Measurements from ENCODE around the gene CX3CR1. TPM values are rescaled to one million over a fixed set of nuclear protein-coding genes. Genes with fewer than 3 reads are reported as not detected.
A peak's percentile ranks its signal among the peaks of the same experiment; 100 is the strongest.
"Not testable (repeated sequence)": the region's sequence is repeated elsewhere in the genome, so short reads cannot be mapped to it uniquely, and the experiment has no call there.

Gene CX3CR1, protein sequence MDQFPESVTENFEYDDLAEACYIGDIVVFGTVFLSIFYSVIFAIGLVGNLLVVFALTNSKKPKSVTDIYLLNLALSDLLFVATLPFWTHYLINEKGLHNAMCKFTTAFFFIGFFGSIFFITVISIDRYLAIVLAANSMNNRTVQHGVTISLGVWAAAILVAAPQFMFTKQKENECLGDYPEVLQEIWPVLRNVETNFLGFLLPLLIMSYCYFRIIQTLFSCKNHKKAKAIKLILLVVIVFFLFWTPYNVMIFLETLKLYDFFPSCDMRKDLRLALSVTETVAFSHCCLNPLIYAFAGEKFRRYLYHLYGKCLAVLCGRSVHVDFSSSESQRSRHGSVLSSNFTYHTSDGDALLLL
- total RNA-seq: 3.1 TPM

DNA sequence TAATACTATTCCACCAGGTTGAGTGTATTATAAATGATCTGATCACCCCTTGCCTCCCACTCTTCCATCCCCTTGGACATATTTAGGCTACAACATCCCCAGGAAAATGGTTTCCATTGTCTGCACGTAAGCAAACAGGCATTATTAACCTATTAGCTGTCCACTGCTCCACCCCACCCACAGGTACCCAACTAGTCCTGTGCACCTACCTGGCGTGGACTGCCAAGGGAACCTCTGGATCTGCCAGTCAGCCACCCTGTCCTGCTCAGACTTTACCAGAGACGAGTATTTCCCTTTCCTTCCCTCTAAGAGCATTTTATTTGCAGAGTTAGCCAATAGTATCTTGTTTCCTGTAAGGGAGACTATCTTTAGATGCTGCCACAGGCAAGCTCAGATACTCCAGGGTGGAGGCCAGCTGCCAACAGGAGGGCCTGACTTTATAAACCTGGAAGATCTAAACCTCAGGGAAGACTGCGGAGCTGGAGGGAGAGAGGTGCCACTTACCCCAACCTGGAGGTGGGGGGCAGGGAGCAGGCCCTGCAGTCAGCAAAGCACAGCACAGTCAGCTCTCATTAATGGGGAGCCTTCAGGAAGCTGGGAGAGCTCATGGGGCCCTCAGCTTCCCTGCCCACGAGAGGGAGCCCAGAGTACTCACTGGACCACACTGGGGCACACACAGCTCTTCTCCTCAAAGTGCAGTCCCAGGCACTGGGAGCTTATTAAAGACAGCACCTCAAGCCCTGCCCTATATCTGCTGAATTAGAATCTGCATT, at the start of gene CX3CR1:
Gene CX3CR1, minus strand, starts transcription at position 292 of the 773 bp plus-strand sequence. CDS start 13,527 bp downstream, outside the sequence.
- Histone ChIP-seq H3K27me3 (ENCODE audit: control insufficient read depth in 3 of 3, insufficient read depth in 3 of 3, low read length in 3 of 3) (no peaks in the 10 kb centered on the region), H3K9ac (ENCODE audit: low read depth in 1 of 3, low read length in 3 of 3) (peak within 1 kb of the TSS; percentile 66 to 88 (median 73)), H3K4me3 (ENCODE audit: low read length in 3 of 3) (peak within 1 kb of the TSS; percentile 67 to 75 (median 73)), H3K36me3 (ENCODE audit: control insufficient read depth in 3 of 3, insufficient read depth in 3 of 3, low read length in 3 of 3) (no peaks in the 10 kb centered on the region), H3K9me3 (ENCODE audit: control insufficient read depth in 3 of 3, low read length in 3 of 3) (no peaks in the 10 kb centered on the region), H3K27ac (ENCODE audit: low read depth, low read length) (peak within 1 kb of the TSS; percentile 76), H3K4me1 (ENCODE audit: control insufficient read depth in 3 of 3, insufficient read depth in 3 of 3, low read length in 3 of 3) (peaks cover 13 to 45% (median 24%) of the 10 kb centered on the region in 3 donors)

DNA sequence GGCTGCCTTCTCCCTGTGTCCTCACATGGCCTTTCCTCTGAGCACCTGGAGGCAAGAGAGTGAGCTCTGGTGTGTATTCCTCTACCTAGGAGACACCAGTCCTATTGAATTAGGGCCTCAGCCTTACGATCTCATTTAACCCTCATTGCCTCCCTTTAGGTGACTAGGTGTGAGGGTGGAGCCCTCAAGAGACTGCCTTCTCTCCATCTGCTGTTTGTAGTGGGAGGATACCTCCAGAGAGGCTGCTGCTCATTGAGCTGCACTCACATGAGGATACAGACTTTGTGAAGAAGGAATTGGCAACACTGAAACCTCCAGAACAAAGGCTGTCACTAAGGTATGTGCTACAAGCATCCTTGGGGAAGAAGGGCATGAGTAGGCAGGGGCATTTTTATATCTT, 49.7 kb upstream of the CX3CR1 start, which contains the start of gene CCR8:
Gene CCR8, plus strand, starts transcription at position 217 of the 400 bp plus-strand sequence. CDS start 2,623 bp downstream, outside the sequence.
- Histone ChIP-seq H3K27ac (ENCODE audit: low read depth, low read length) (no peak within 1 kb of the TSS), H3K4me1 (ENCODE audit: control insufficient read depth in 3 of 3, insufficient read depth in 3 of 3, low read length in 3 of 3) (no peaks in the 10 kb centered on the region), H3K9me3 (ENCODE audit: control insufficient read depth in 3 of 3, low read length in 3 of 3) (no peaks in the 10 kb centered on the region), H3K9ac (ENCODE audit: low read depth in 1 of 3, low read length in 3 of 3) (no peak within 1 kb of the TSS), H3K27me3 (ENCODE audit: control insufficient read depth in 3 of 3, insufficient read depth in 3 of 3, low read length in 3 of 3) (no peaks in the 10 kb centered on the region), H3K4me3 (ENCODE audit: low read length in 3 of 3) (no peak within 1 kb of the TSS), H3K36me3 (ENCODE audit: control insufficient read depth in 3 of 3, insufficient read depth in 3 of 3, low read length in 3 of 3) (no peaks in the 10 kb centered on the region)

DNA sequence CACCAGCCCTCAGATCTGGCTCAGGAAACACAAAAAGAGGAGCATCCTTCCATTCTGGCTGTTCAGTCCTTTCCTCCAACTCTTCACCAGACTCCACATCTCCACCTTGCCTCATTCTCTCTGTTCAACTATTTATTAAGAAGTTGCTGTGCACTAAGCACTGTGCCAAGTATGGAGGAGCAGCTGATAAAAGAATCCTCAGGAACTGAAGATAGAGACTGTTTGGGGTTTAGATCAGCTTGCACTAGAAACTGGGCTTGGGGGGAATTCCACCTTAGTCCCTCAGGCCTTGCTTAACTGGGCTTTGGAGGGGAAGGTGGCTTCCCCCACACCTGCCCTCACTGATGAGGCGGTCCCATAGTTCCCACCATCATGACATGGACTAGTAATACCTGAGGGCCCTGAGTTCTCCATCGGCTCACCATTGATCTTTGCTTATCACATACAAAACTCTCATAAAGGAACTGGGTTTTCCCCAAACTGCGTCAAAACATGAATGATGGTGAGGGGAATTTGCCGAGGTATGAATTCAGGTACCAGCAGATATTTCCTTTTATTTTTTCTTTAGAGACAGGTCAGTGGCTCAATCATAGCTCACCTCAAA, 48.0 kb upstream of the CX3CR1 start:
- H3K4me3 ChIP-seq (ENCODE audit: low read length in 3 of 3): no peak overlapping the region
- H3K27ac ChIP-seq (ENCODE audit: low read depth, low read length): no peak overlapping the region
- no peaks in the 10 kb centered on the region for H3K4me1 ChIP-seq (ENCODE audit: control insufficient read depth in 3 of 3, insufficient read depth in 3 of 3, low read length in 3 of 3)
- no peaks in the 10 kb centered on the region for H3K9me3 ChIP-seq (ENCODE audit: control insufficient read depth in 3 of 3, low read length in 3 of 3)
- no peak overlapping the region for H3K9ac ChIP-seq (ENCODE audit: low read depth in 1 of 3, low read length in 3 of 3)
- H3K27me3 ChIP-seq (ENCODE audit: control insufficient read depth in 3 of 3, insufficient read depth in 3 of 3, low read length in 3 of 3): no peaks in the 10 kb centered on the region
- no peaks in the 10 kb centered on the region for H3K36me3 ChIP-seq (ENCODE audit: control insufficient read depth in 3 of 3, insufficient read depth in 3 of 3, low read length in 3 of 3)

DNA sequence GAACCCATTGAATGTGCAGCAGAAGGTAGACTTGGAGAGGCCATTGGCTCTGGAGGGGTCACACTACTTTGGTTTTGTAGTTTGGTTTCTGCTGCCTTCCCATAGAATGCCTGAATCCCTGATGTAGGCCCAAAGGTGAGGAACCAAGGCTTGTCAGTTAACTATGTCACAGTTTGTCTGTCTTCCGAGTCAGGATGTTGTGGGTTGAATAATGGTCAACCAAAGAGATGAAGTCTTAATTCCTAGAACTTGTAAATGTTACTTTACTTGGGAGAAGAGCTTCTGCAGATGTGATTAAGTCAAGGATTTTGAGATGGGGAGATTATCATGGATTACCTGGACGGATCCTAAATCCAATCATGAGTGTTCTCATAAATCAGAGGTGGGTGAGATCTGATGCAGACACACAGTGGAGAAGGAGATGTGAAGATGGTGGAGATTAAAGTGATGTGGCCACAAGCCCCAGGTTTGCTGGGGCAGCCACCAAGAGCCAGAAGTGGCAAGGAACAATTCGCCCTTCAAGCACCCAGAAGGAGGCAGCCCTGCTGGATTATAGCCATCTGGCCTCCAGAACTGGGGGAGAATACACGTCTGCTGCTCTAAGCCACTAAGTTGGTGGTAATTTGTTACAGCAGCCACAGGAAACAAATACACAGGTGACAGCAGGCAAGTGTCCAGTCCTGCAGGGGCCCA, 47.4 kb upstream of the CX3CR1 start:
- no peaks in the 10 kb centered on the region for H3K27me3 ChIP-seq (ENCODE audit: control insufficient read depth in 3 of 3, insufficient read depth in 3 of 3, low read length in 3 of 3)
- H3K27ac ChIP-seq (ENCODE audit: low read depth, low read length): no peak overlapping the region
- no peaks in the 10 kb centered on the region for H3K36me3 ChIP-seq (ENCODE audit: control insufficient read depth in 3 of 3, insufficient read depth in 3 of 3, low read length in 3 of 3)
- H3K4me1 ChIP-seq (ENCODE audit: control insufficient read depth in 3 of 3, insufficient read depth in 3 of 3, low read length in 3 of 3): no peaks in the 10 kb centered on the region
- no peak overlapping the region for H3K4me3 ChIP-seq (ENCODE audit: low read length in 3 of 3)
- no peaks in the 10 kb centered on the region for H3K9me3 ChIP-seq (ENCODE audit: control insufficient read depth in 3 of 3, low read length in 3 of 3)
- no peak overlapping the region for H3K9ac ChIP-seq (ENCODE audit: low read depth in 1 of 3, low read length in 3 of 3)

DNA sequence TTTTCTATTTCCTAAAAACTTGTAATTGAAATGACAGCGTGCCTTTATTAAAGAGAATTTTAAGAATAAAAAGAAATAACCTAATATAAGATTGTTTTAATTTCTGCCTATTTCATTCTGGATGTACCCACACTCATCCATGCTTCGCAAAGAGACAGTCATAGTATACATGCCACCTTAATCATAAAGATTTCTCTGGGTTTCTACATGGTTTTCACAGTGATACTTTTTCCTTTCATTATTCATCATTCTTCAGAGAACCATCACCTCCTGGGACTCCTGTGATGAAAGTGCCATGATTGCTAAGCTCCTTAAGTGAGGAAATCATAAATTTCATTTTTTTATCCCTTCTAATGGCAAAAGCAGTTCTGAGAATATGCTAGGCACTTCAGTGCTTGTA, 45.4 kb upstream of the CX3CR1 start:
- Histone ChIP-seq H3K27ac (ENCODE audit: low read depth, low read length) (no peak overlapping the region), H3K27me3 (ENCODE audit: control insufficient read depth in 3 of 3, insufficient read depth in 3 of 3, low read length in 3 of 3) (no peaks in the 10 kb centered on the region), H3K36me3 (ENCODE audit: control insufficient read depth in 3 of 3, insufficient read depth in 3 of 3, low read length in 3 of 3) (no peaks in the 10 kb centered on the region), H3K9ac (ENCODE audit: low read depth in 1 of 3, low read length in 3 of 3) (no peak overlapping the region), H3K4me1 (ENCODE audit: control insufficient read depth in 3 of 3, insufficient read depth in 3 of 3, low read length in 3 of 3) (no peaks in the 10 kb centered on the region), H3K4me3 (ENCODE audit: low read length in 3 of 3) (no peak overlapping the region), H3K9me3 (ENCODE audit: control insufficient read depth in 3 of 3, low read length in 3 of 3) (no peaks in the 10 kb centered on the region)

DNA sequence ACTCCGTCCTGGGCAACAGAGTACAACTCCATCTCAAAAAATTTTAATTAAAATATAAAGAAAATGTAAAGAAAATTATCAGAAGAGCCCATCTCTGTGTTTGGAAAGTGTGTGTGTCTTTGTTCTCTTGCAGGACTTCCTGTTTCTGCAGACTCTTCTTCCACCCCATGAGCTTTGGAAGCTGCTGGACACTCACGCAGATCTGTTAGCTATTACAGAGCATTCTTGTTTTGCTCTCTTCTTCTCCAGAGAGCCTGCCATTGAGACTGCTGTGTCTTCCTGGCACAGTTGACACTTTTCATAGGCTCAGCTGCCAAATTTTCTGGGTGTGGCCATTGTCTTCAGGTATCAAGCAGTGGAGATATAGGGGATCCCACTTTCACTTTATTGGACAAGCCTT, 43.7 kb upstream of the CX3CR1 start:
- Histone ChIP-seq H3K4me1 (ENCODE audit: control insufficient read depth in 3 of 3, insufficient read depth in 3 of 3, low read length in 3 of 3) (no peaks in the 10 kb centered on the region), H3K27me3 (ENCODE audit: control insufficient read depth in 3 of 3, insufficient read depth in 3 of 3, low read length in 3 of 3) (no peaks in the 10 kb centered on the region), H3K4me3 (ENCODE audit: low read length in 3 of 3) (no peak overlapping the region), H3K9ac (ENCODE audit: low read depth in 1 of 3, low read length in 3 of 3) (no peak overlapping the region), H3K9me3 (ENCODE audit: control insufficient read depth in 3 of 3, low read length in 3 of 3) (no peaks in the 10 kb centered on the region), H3K27ac (ENCODE audit: low read depth, low read length) (no peak overlapping the region), H3K36me3 (ENCODE audit: control insufficient read depth in 3 of 3, insufficient read depth in 3 of 3, low read length in 3 of 3) (no peaks in the 10 kb centered on the region)

DNA sequence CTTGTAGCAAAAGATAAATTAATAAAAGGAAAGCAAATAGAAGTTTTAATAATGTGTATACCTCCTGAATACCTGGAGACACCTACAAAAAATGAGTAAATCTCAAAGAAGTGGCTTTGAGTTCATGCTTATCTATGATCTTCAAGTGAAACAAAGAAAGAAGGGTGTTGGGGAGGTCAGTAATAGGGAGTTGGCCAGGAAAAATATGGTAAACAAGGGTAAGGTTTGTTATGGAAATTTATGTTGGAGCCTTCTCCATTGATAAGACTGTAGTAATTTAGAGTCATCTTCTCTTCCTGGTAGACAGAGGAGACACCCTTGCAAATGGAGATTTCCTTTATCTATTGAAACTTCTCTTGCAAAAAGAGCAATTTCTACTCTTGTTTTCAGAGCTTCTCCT, 43.1 kb upstream of the CX3CR1 start:
- H3K27ac ChIP-seq (ENCODE audit: low read depth, low read length): no peak overlapping the region
- H3K9ac ChIP-seq (ENCODE audit: low read depth in 1 of 3, low read length in 3 of 3): no peak overlapping the region
- no peaks in the 10 kb centered on the region for H3K4me1 ChIP-seq (ENCODE audit: control insufficient read depth in 3 of 3, insufficient read depth in 3 of 3, low read length in 3 of 3)
- H3K36me3 ChIP-seq (ENCODE audit: control insufficient read depth in 3 of 3, insufficient read depth in 3 of 3, low read length in 3 of 3): no peaks in the 10 kb centered on the region
- H3K4me3 ChIP-seq (ENCODE audit: low read length in 3 of 3): no peak overlapping the region
- no peaks in the 10 kb centered on the region for H3K27me3 ChIP-seq (ENCODE audit: control insufficient read depth in 3 of 3, insufficient read depth in 3 of 3, low read length in 3 of 3)
- H3K9me3 ChIP-seq (ENCODE audit: control insufficient read depth in 3 of 3, low read length in 3 of 3): no peaks in the 10 kb centered on the region

DNA sequence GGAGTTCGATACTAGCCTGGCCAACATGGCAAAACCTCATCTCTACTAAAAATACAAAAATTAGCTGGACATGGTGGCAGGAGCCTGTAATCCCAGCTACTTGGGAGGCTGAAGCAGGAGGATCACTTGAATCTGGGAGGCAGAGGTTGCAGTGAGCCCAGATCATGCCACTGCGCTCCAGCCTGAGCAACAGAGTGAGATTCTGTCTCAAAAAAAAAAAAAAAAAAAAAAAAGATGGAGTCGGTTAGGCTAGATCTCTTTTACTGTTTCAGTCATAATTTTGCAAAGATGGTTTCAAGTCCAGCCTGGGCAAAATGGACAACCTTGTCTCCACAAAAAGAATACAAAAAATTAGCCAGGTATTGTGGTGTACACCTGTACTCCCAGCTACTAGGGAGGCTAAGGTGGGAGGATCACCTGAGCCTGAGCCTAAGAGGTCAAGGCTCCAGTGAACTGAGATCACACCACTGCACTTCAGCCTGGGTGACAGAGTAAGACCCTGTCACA, 42.4 kb upstream of the CX3CR1 start:
- not testable (repeated sequence) for H3K36me3 ChIP-seq (ENCODE audit: control insufficient read depth in 3 of 3, insufficient read depth in 3 of 3, low read length in 3 of 3); H3K27ac ChIP-seq (ENCODE audit: low read depth, low read length); H3K4me1 ChIP-seq (ENCODE audit: control insufficient read depth in 3 of 3, insufficient read depth in 3 of 3, low read length in 3 of 3)

DNA sequence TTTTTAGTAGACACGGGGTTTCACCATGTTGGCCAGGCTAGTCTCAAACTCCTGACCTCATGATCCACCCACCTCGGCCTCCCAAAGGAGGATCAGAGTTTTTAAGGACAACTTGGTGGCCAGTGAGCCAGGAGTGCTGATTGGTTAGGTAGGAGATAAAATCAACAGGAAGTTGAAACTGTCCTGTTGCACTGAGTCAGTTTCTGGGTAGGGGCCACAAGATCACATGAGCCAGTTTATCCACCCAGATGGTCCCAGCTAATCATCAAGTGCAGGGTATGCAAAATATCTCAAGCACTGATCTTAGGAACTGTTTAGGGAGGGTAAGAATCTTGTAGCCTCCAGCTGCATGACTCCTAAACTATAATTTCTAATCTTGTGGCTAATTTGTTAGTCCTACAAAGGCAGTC, 41.7 kb upstream of the CX3CR1 start:
- not testable (repeated sequence) for H3K9ac ChIP-seq (ENCODE audit: low read depth in 1 of 3, low read length in 3 of 3); H3K27ac ChIP-seq (ENCODE audit: low read depth, low read length); H3K36me3 ChIP-seq (ENCODE audit: control insufficient read depth in 3 of 3, insufficient read depth in 3 of 3, low read length in 3 of 3); H3K27me3 ChIP-seq (ENCODE audit: control insufficient read depth in 3 of 3, insufficient read depth in 3 of 3, low read length in 3 of 3); H3K4me1 ChIP-seq (ENCODE audit: control insufficient read depth in 3 of 3, insufficient read depth in 3 of 3, low read length in 3 of 3); H3K9me3 ChIP-seq (ENCODE audit: control insufficient read depth in 3 of 3, low read length in 3 of 3); H3K4me3 ChIP-seq (ENCODE audit: low read length in 3 of 3)

More for the DNA sequence above, 42.4 kb upstream of the CX3CR1 start:
- not testable (repeated sequence) for H3K27me3 ChIP-seq (ENCODE audit: control insufficient read depth in 3 of 3, insufficient read depth in 3 of 3, low read length in 3 of 3); H3K9me3 ChIP-seq (ENCODE audit: control insufficient read depth in 3 of 3, low read length in 3 of 3); H3K4me3 ChIP-seq (ENCODE audit: low read length in 3 of 3); H3K9ac ChIP-seq (ENCODE audit: low read depth in 1 of 3, low read length in 3 of 3)
